Activated naive CD8-positive, alpha-beta T cell (primary cell): Measurements from ENCODE around the gene OXT.
A peak's percentile ranks its signal among the peaks of the same experiment; 100 is the strongest.

Experiments
- H3K27ac Mint-ChIP-seq: one replicate; pipeline ENCODE4 v1.8.0; 2021; ENCODE audit warnings: mixed read lengths
- H3K27me3 Mint-ChIP-seq: one replicate; pipeline ENCODE4 v1.8.0; 2021; ENCODE audit warnings: mixed read lengths
- H3K36me3 Mint-ChIP-seq: one replicate; pipeline ENCODE4 v1.8.0; 2021; ENCODE audit warnings: mixed read lengths
- H3K4me1 Mint-ChIP-seq: one replicate; pipeline ENCODE4 v1.8.0; 2021; ENCODE audit warnings: low read depth, mixed read lengths
- H3K4me3 Mint-ChIP-seq: one replicate; pipeline ENCODE4 v1.8.0; 2021; ENCODE audit warnings: mild to moderate bottlenecking, mixed read lengths
- H3K9me3 Mint-ChIP-seq: one replicate; pipeline ENCODE4 v1.8.0; 2021; ENCODE audit warnings: low read depth, mixed read lengths

Gene OXT

GRCh38 chr20:3092611-3093379, 21.4 kb downstream of the OXT start:
- Mint-ChIP-seq H3K27ac (peak overlapping the region; percentile 96), H3K9me3 (no peaks in the 10 kb centered on the region), H3K4me3 (peak overlapping the region; percentile 84), H3K4me1 (peaks cover 31% of the 10 kb centered on the region), H3K36me3 (no peaks in the 10 kb centered on the region), H3K27me3 (no peaks in the 10 kb centered on the region)

- peak overlapping the region; percentile 85 for H3K27ac Mint-ChIP-seq
These were observed 22.5 kb downstream of the OXT start for GRCh38 chr20:3093861-3094361.

GRCh38 chr20:3094848-3095629, 23.6 kb downstream of the OXT start:
- peaks cover 28% of the 10 kb centered on the region for H3K4me1 Mint-ChIP-seq
- H3K36me3 Mint-ChIP-seq: no peaks in the 10 kb centered on the region
- H3K27ac Mint-ChIP-seq: peak overlapping the region; percentile 22
- H3K9me3 Mint-ChIP-seq: no peaks in the 10 kb centered on the region
- no peaks in the 10 kb centered on the region for H3K27me3 Mint-ChIP-seq
- no peak overlapping the region for H3K4me3 Mint-ChIP-seq

More at GRCh38 chr20:3093861-3094361, 22.5 kb downstream of the OXT start:
- Mint-ChIP-seq H3K4me3 (peak overlapping the region; percentile 70), H3K36me3 (no peaks in the 10 kb centered on the region), H3K27me3 (no peaks in the 10 kb centered on the region), H3K4me1 (peaks cover 31% of the 10 kb centered on the region), H3K9me3 (no peaks in the 10 kb centered on the region)

GRCh38 chr20:3100480-3100879, 29.1 kb downstream of the OXT start:
- no peak overlapping the region for H3K27ac Mint-ChIP-seq
- peaks cover 20% of the 10 kb centered on the region for H3K4me1 Mint-ChIP-seq

GRCh38 chr20:3101251-3101650, 29.8 kb downstream of the OXT start:
- no peaks in the 10 kb centered on the region for H3K36me3 Mint-ChIP-seq
- no peak overlapping the region for H3K27ac Mint-ChIP-seq
- H3K9me3 Mint-ChIP-seq: no peaks in the 10 kb centered on the region
- H3K27me3 Mint-ChIP-seq: no peaks in the 10 kb centered on the region
- H3K4me1 Mint-ChIP-seq: peaks cover 18% of the 10 kb centered on the region
- H3K4me3 Mint-ChIP-seq: no peak overlapping the region

More at GRCh38 chr20:3100480-3100879, 29.1 kb downstream of the OXT start:
- Mint-ChIP-seq H3K9me3 (no peaks in the 10 kb centered on the region), H3K4me3 (no peak overlapping the region), H3K36me3 (no peaks in the 10 kb centered on the region), H3K27me3 (no peaks in the 10 kb centered on the region)

GRCh38 chr20:3101737-3102574, 30.5 kb downstream of the OXT start:
- H3K27ac Mint-ChIP-seq: no peak overlapping the region
- no peaks in the 10 kb centered on the region for H3K9me3 Mint-ChIP-seq
- peak overlapping the region; percentile 23 for H3K4me3 Mint-ChIP-seq
- no peaks in the 10 kb centered on the region for H3K27me3 Mint-ChIP-seq
- no peaks in the 10 kb centered on the region for H3K36me3 Mint-ChIP-seq
- H3K4me1 Mint-ChIP-seq: peaks cover 18% of the 10 kb centered on the region

- Mint-ChIP-seq H3K4me3 (peak overlapping the region; percentile 23), H3K36me3 (no peaks in the 10 kb centered on the region), H3K4me1 (peaks cover 20% of the 10 kb centered on the region), H3K27ac (no peak overlapping the region), H3K27me3 (no peaks in the 10 kb centered on the region), H3K9me3 (no peaks in the 10 kb centered on the region)
These were observed 31.4 kb downstream of the OXT start for GRCh38 chr20:3102575-3103368.

- no peaks in the 10 kb centered on the region for H3K9me3 Mint-ChIP-seq
- H3K36me3 Mint-ChIP-seq: no peaks in the 10 kb centered on the region
- peaks cover 20% of the 10 kb centered on the region for H3K4me1 Mint-ChIP-seq
- no peak overlapping the region for H3K27ac Mint-ChIP-seq
- no peaks in the 10 kb centered on the region for H3K27me3 Mint-ChIP-seq
- no peak overlapping the region for H3K4me3 Mint-ChIP-seq
These were observed 32.1 kb downstream of the OXT start for GRCh38 chr20:3103369-3104032.

GRCh38 chr20:3105256-3106137, 34.1 kb downstream of the OXT start:
- peaks cover 20% of the 10 kb centered on the region for H3K4me1 Mint-ChIP-seq
- no peaks in the 10 kb centered on the region for H3K27me3 Mint-ChIP-seq
- H3K27ac Mint-ChIP-seq: no peak overlapping the region
- no peaks in the 10 kb centered on the region for H3K9me3 Mint-ChIP-seq
- no peak overlapping the region for H3K4me3 Mint-ChIP-seq
- H3K36me3 Mint-ChIP-seq: no peaks in the 10 kb centered on the region

- no peak overlapping the region for H3K27ac Mint-ChIP-seq
- no peaks in the 10 kb centered on the region for H3K27me3 Mint-ChIP-seq
- peaks cover 18% of the 10 kb centered on the region for H3K4me1 Mint-ChIP-seq
- no peak overlapping the region for H3K4me3 Mint-ChIP-seq
- no peaks in the 10 kb centered on the region for H3K9me3 Mint-ChIP-seq
- no peaks in the 10 kb centered on the region for H3K36me3 Mint-ChIP-seq
These were observed 34.8 kb downstream of the OXT start for GRCh38 chr20:3106185-3106584.

- Mint-ChIP-seq H3K27me3 (no peaks in the 10 kb centered on the region), H3K36me3 (no peaks in the 10 kb centered on the region), H3K9me3 (no peaks in the 10 kb centered on the region), H3K27ac (no peak overlapping the region), H3K4me3 (no peak overlapping the region), H3K4me1 (peaks cover 15% of the 10 kb centered on the region)
These were observed 35.4 kb downstream of the OXT start for GRCh38 chr20:3106658-3107463.

GRCh38 chr20:3107464-3108025, 36.1 kb downstream of the OXT start:
- H3K4me1 Mint-ChIP-seq: peaks cover 8% of the 10 kb centered on the region
- H3K27me3 Mint-ChIP-seq: no peaks in the 10 kb centered on the region
- no peak overlapping the region for H3K27ac Mint-ChIP-seq
- H3K36me3 Mint-ChIP-seq: no peaks in the 10 kb centered on the region
- H3K4me3 Mint-ChIP-seq: no peak overlapping the region
- no peaks in the 10 kb centered on the region for H3K9me3 Mint-ChIP-seq
